ENCODE data around the gene CTSS. TPM values are rescaled to one million over a fixed set of nuclear protein-coding genes. Genes with fewer than 3 reads are reported as not detected.

Gene CTSS
- total RNA-seq (2014; rRNA removed; shearing (Covaris generic)) = 1.5 and 1.7 TPM in 2 replicates

GRCh38 chr1:150765296-150765976 lies at the start of gene CTSS:
Gene CTSS (minus strand): TSS chr1:150765778. CDS start chr1:150764763, 1,015 bp downstream.

GRCh38 chr1:150808121-150808520 lies 42.5 kb upstream of the CTSS start, which contains the start of gene CTSK:
Gene CTSK (minus strand): TSS chr1:150808260. CDS start chr1:150806805, 1,455 bp downstream.

GRCh38 chr1:150720703-150721102 lies 44.9 kb downstream of the CTSS start, which contains the start of gene HORMAD1:
Gene HORMAD1 (minus strand): TSS chr1:150720895. CDS start chr1:150719505, 1,390 bp downstream.

GRCh38 chr1:150696995-150697927 lies 68.3 kb downstream of the CTSS start, which contains the start of gene GOLPH3L:
Gene GOLPH3L (minus strand): TSS chr1:150697154. CDS start chr1:150694838, 2,316 bp downstream.

Small RNA genes lying within 50 kb of the gene (small RNA-seq; reads per million reads assigned to genes)
- gene RNU6-1042P (not detected), gene RNU6-1309P (not detected)

Other genes with a start within 250 kb of the CTSS start
- 7.7 and 8.9 TPM in 2 replicates for gene ADAMTSL4, start 216.4 kb downstream of the CTSS start, total RNA-seq (2014; rRNA removed; shearing (Covaris generic))
- 345 and 434 TPM in 2 replicates for gene MCL1, start 186.2 kb downstream of the CTSS start, total RNA-seq (2014; rRNA removed; shearing (Covaris generic))
- 171 and 181 TPM in 2 replicates for gene ENSA, start 136.2 kb downstream of the CTSS start, total RNA-seq (2014; rRNA removed; shearing (Covaris generic))
- 6.1 and 7.9 TPM in 2 replicates for gene GOLPH3L, start 68.6 kb downstream of the CTSS start, total RNA-seq (2014; rRNA removed; shearing (Covaris generic))
- not detected in 2 replicates for gene HORMAD1, start 44.9 kb downstream of the CTSS start, total RNA-seq (2014; rRNA removed; shearing (Covaris generic))
- 3.5 and 6.1 TPM in 2 replicates for gene CTSK, start 42.5 kb upstream of the CTSS start, total RNA-seq (2014; rRNA removed; shearing (Covaris generic))
- 16.8 and 25.3 TPM in 2 replicates for gene ARNT, start 110.8 kb upstream of the CTSS start, total RNA-seq (2014; rRNA removed; shearing (Covaris generic))
- gene CTXND2, start 121.4 kb upstream of the CTSS start, total RNA-seq (2014; rRNA removed; shearing (Covaris generic)) = not detected in 2 replicates
- 53.2 and 66.0 TPM in 2 replicates for gene SETDB1, start 160.6 kb upstream of the CTSS start, total RNA-seq (2014; rRNA removed; shearing (Covaris generic))
- gene CERS2, start 209.1 kb upstream of the CTSS start, total RNA-seq (2014; rRNA removed; shearing (Covaris generic)) = 143 and 158 TPM in 2 replicates
- 2.4 and 2.7 TPM in 2 replicates for gene ANXA9, start 216.5 kb upstream of the CTSS start, total RNA-seq (2014; rRNA removed; shearing (Covaris generic))
- gene MINDY1, start 241.1 kb upstream of the CTSS start, total RNA-seq (2014; rRNA removed; shearing (Covaris generic)) = 12.5 and 13.5 TPM in 2 replicates
- gene PRUNE1, start 242.7 kb upstream of the CTSS start, total RNA-seq (2014; rRNA removed; shearing (Covaris generic)) = 14.7 and 15.2 TPM in 2 replicates